H1 (cell line): ENCODE results near the gene CCDC86. TPM values are rescaled to one million over a fixed set of nuclear protein-coding genes. Genes with fewer than 3 reads are reported as not detected.

Experiments used
- CTCF ChIA-PET: fragments of 300-600 bp; sonication (Branson Sonifier 250); formaldehyde crosslinking; loops from one replicate; lab custom pipeline; 2021; ENCODE audit not compliant: partially characterized antibody; lab: Charles Lee
- POLR2A ChIA-PET: fragments of 300-600 bp; sonication (Branson Sonifier 250); formaldehyde crosslinking; loops from one replicate; lab custom pipeline; 2021; ENCODE audit warnings: inconsistent platforms; ENCODE audit not compliant: partially characterized antibody; lab: Charles Lee
- DNase-seq, 2 experiments: peaks; one replicate each; pipeline versions ENCODE4 v3.0.0 to v3.0.0-alpha.2; 2010 to 2022; ENCODE audit warnings: low spot score in 2 of 2, low read depth in 1 of 2, mixed read lengths in 1 of 2
- FAIRE-seq: peaks from 2 replicates; lab custom pipeline; 2011; peaks lifted over from hg19 to GRCh38; lab: Jason Lieb, UNC
- H2AFZ ChIP-seq: 2 replicates; pipeline ENCODE4 v1.8.1; 2012; ENCODE audit warnings: low read length, inconsistent platforms
- H2AK5ac ChIP-seq: 2 replicates; pipeline ENCODE4 v1.6.1; 2013; ENCODE audit warnings: low read depth, low read length
- H2BK120ac ChIP-seq: replicated peaks from 2 replicates; pipeline ENCODE3; 2013; ENCODE audit warnings: low read depth, low read length, inconsistent platforms
- H2BK12ac ChIP-seq: 2 replicates; pipeline ENCODE4 v1.6.1; 2013; ENCODE audit warnings: low read depth, low read length
- H2BK15ac ChIP-seq: 2 replicates; pipeline ENCODE4 v1.6.1; 2013; ENCODE audit warnings: low read length
- H2BK20ac ChIP-seq: 2 replicates; pipeline ENCODE4 v1.6.1; 2013; ENCODE audit warnings: low read length
- H2BK5ac ChIP-seq: 2 replicates; pipeline ENCODE4 v1.6.1; 2013; ENCODE audit warnings: low read depth, low read length
- H3K14ac ChIP-seq: 2 replicates; pipeline ENCODE4 v1.6.1; 2013; ENCODE audit warnings: inconsistent platforms; ENCODE audit not compliant: insufficient read length
- H3K18ac ChIP-seq: 2 replicates; pipeline ENCODE4 v1.6.1; 2013; ENCODE audit warnings: low read length; ENCODE audit errors: extremely low read depth
- H3K23ac ChIP-seq: 2 replicates; pipeline ENCODE4 v1.6.1; 2013; ENCODE audit warnings: inconsistent platforms; ENCODE audit not compliant: insufficient read length
- H3K23me2 ChIP-seq: 2 replicates; pipeline ENCODE4 v1.6.1; 2013; ENCODE audit warnings: low read depth, low read length
- H3K27ac ChIP-seq: 2 replicates; pipeline ENCODE4 v1.6.1; 2011; ENCODE audit warnings: low read depth, low read length, inconsistent platforms
- H3K27me3 ChIP-seq, 4 experiments: replicated peaks in 1 of 4; 1 replicate in 1 of 4; 2 replicates in 3 of 4; pipeline versions ENCODE4 v1.6.1 to v1.8.1; 2011 to 2013; ENCODE audit warnings: low read length in 3 of 4, mild to moderate bottlenecking in 3 of 4, inconsistent platforms in 2 of 4, mixed read lengths in 2 of 4, moderate library complexity in 1 of 4; ENCODE audit not compliant: control insufficient read depth in 3 of 4, insufficient read depth in 3 of 4; ENCODE audit errors: extremely low read depth in 1 of 4
- H3K36me3 ChIP-seq, 4 experiments: 2 replicates each; pipeline versions ENCODE4 v1.6.1 to v1.8.1; 2011 to 2013; ENCODE audit warnings: mild to moderate bottlenecking in 4 of 4, low read length in 3 of 4, moderate library complexity in 2 of 4, control low read depth in 1 of 4, inconsistent platforms in 1 of 4; ENCODE audit not compliant: insufficient read depth in 4 of 4, control insufficient read depth in 2 of 4
- H3K4ac ChIP-seq: replicated peaks from 2 replicates; pipeline ENCODE3; 2013; ENCODE audit warnings: low read length, low read depth, mixed read lengths, inconsistent platforms; ENCODE audit not compliant: insufficient read length
- H3K4me1 ChIP-seq, 4 experiments: replicated peaks in 1 of 4; 1 replicate in 1 of 4; 2 replicates in 3 of 4; pipeline versions ENCODE4 v1.6.1 to v1.8.1; 2011 to 2013; ENCODE audit warnings: low read length in 3 of 4, inconsistent platforms in 2 of 4, mixed read lengths in 1 of 4; ENCODE audit not compliant: insufficient read depth in 4 of 4, control insufficient read depth in 3 of 4
- H3K4me2 ChIP-seq, 2 experiments: 2 replicates each; pipeline versions ENCODE4 v1.6.1 to v1.8.1; 2011 to 2013; ENCODE audit warnings: low read depth in 2 of 2, low read length in 2 of 2, control low read depth in 1 of 2, inconsistent platforms in 1 of 2, mild to moderate bottlenecking in 1 of 2; ENCODE audit not compliant: insufficient read depth in 1 of 2
- H3K4me3 ChIP-seq, 4 experiments: fragments of 200-600, 300-600 bp in 1 of 4; sonication (generic), shearing (Covaris generic), sonication (Bioruptor Twin) in 1 of 4; 2 replicates each; pipeline versions ENCODE4 v1.5.1 to v1.8.1; 2011 to 2016; ENCODE audit warnings: low read length in 4 of 4, low read depth in 3 of 4, control low read depth in 2 of 4, inconsistent platforms in 2 of 4, mild to moderate bottlenecking in 2 of 4, mixed read lengths in 1 of 4, moderate library complexity in 1 of 4; ENCODE audit not compliant: insufficient read depth in 2 of 4; ENCODE audit errors: extremely low read depth in 1 of 4
- H3K56ac ChIP-seq: replicated peaks from 2 replicates; pipeline ENCODE3; 2013; ENCODE audit warnings: low read depth, mild to moderate bottlenecking, mixed read lengths, low read length, inconsistent platforms; ENCODE audit not compliant: insufficient read length
- H3K79me1 ChIP-seq: 2 replicates; pipeline ENCODE4 v1.6.1; 2013; ENCODE audit warnings: low read depth, low read length, control low read depth
- H3K79me2 ChIP-seq, 2 experiments: 2 replicates each; pipeline versions ENCODE4 v1.6.1 to v1.8.1; 2012 to 2013; ENCODE audit warnings: low read length in 2 of 2, mild to moderate bottlenecking in 2 of 2, inconsistent platforms in 1 of 2; ENCODE audit not compliant: insufficient read depth in 2 of 2, control insufficient read depth in 1 of 2
- H3K9ac ChIP-seq, 4 experiments: replicated peaks in 1 of 4; 1 replicate in 1 of 4; 2 replicates in 3 of 4; pipeline versions ENCODE4 v1.6.1 to v1.8.1; 2011 to 2013; ENCODE audit warnings: low read depth in 3 of 4, low read length in 3 of 4, control low read depth in 2 of 4, mild to moderate bottlenecking in 2 of 4, moderate library complexity in 2 of 4, inconsistent platforms in 1 of 4; ENCODE audit errors: extremely low read depth in 1 of 4
- H3K9me3 ChIP-seq, 2 experiments: 2 replicates each; pipeline versions ENCODE4 v1.6.1 to v1.8.1; 2012 to 2013; ENCODE audit warnings: mild to moderate bottlenecking in 2 of 2, moderate library complexity in 2 of 2, control low read depth in 1 of 2, inconsistent platforms in 1 of 2, low read depth in 1 of 2, low read length in 1 of 2, mixed read lengths in 1 of 2; ENCODE audit not compliant: insufficient read depth in 2 of 2
- H4K20me1 ChIP-seq, 2 experiments: replicated peaks in 1 of 2; 2 replicates each; pipeline versions ENCODE3 to v1.8.1; 2011 to 2013; ENCODE audit warnings: inconsistent platforms in 2 of 2, low read length in 2 of 2, mild to moderate bottlenecking in 1 of 2; ENCODE audit not compliant: insufficient read depth in 2 of 2, control insufficient read depth in 1 of 2
- H4K5ac ChIP-seq: 2 replicates; pipeline ENCODE4 v1.6.1; 2013; ENCODE audit warnings: low read length, low read depth, mixed read lengths, inconsistent platforms; ENCODE audit not compliant: insufficient read length
- H4K8ac ChIP-seq: 2 replicates; pipeline ENCODE4 v1.8.0; 2013; ENCODE audit warnings: mild to moderate bottlenecking, moderate library complexity, low read length, inconsistent platforms; ENCODE audit not compliant: insufficient read depth; ENCODE audit errors: extremely low read depth
- H4K91ac ChIP-seq: replicated peaks from 2 replicates; pipeline ENCODE3; 2013; ENCODE audit warnings: low read length, mixed read lengths, inconsistent platforms; ENCODE audit not compliant: insufficient read length
- ATF2 ChIP-seq: IDR thresholded peaks from 2 replicates; pipeline ENCODE4 v1.6.1; 2012; ENCODE audit warnings: low read length, inconsistent platforms
- CBX8 ChIP-seq: fragments of 300-800, 300-1000 bp; sonication (generic); IDR thresholded peaks from 2 replicates; pipeline ENCODE4 v1.7.1; 2016; ENCODE audit warnings: low read depth, low read length, borderline replicate concordance
- EGR1 ChIP-seq: IDR thresholded peaks from 2 replicates; pipeline ENCODE4 v1.6.1; 2011; ENCODE audit warnings: low read depth, low read length, borderline replicate concordance
- FOSL1 ChIP-seq: IDR thresholded peaks from 2 replicates; pipeline ENCODE4 v1.6.1; 2011; ENCODE audit warnings: mild to moderate bottlenecking, low read depth, low read length, moderate library complexity; ENCODE audit not compliant: insufficient read depth
- JUN ChIP-seq: IDR thresholded peaks from 2 replicates; pipeline ENCODE4 v1.6.1; 2011; ENCODE audit warnings: low read depth, mild to moderate bottlenecking, improper control_type of control experiment, low read length
- JUND ChIP-seq: IDR thresholded peaks from 2 replicates; pipeline ENCODE4 v1.6.1; 2011; ENCODE audit warnings: mild to moderate bottlenecking, improper control_type of control experiment, low read length
- PHF8 ChIP-seq: fragments of 200-600 bp; sonication (generic); conservative IDR thresholded peaks from 2 replicates; pipeline ENCODE4 v1.7.1; 2012; ENCODE audit warnings: low read depth, mild to moderate bottlenecking, inconsistent platforms, low read length, moderate library complexity
- POU5F1 ChIP-seq: IDR thresholded peaks from 2 replicates; pipeline ENCODE4 v1.6.1; 2011; ENCODE audit warnings: low read depth, mild to moderate bottlenecking, low read length, moderate library complexity
- RXRA ChIP-seq: IDR thresholded peaks from 2 replicates; pipeline ENCODE4 v1.6.1; 2011; ENCODE audit warnings: low read depth, mild to moderate bottlenecking, low read length, moderate library complexity; ENCODE audit not compliant: insufficient read depth
- SP4 ChIP-seq: IDR thresholded peaks from 2 replicates; pipeline ENCODE4 v1.6.1; 2012; ENCODE audit warnings: low read length, inconsistent platforms
- TAF7 ChIP-seq: optimal IDR thresholded peaks from 2 replicates; pipeline ENCODE3; 2011; ENCODE audit warnings: low read depth, mild to moderate bottlenecking, inconsistent platforms, low read length, moderate library complexity, borderline replicate concordance
- WGBS, 2 experiments: shearing (Covaris generic) in 1 of 2; methylation state at CpG; one replicate each; pipeline versions ENCODE4 v1.1.6 to v1.1.7; 2013 to 2015; ENCODE audit warnings: low lambda C conversion rate in 2 of 2, mixed read lengths in 2 of 2, inconsistent platforms in 1 of 2, low coverage in 1 of 2, missing lambda C conversion rate in 1 of 2; ENCODE audit not compliant: insufficient replicate concordance in 2 of 2, insufficient coverage in 1 of 2, insufficient read length in 1 of 2; ENCODE audit errors: extremely low coverage in 1 of 2, missing lambda C conversion rate in 1 of 2; 5-methylcytosine and 5-hydroxymethylcytosine counted together
- polyA plus RNA-seq, 7 experiments: library from polyadenylated mRNA; depleted of rRNA in 3 of 7; stranded (reverse) in 5 of 7; unstranded in 2 of 7; fragments of >200 nt in 5 of 7; fragments of 200-250 nt in 2 of 7; gene quantifications; 1 replicate in 5 of 7; 2 replicates in 1 of 7; 4 replicates in 1 of 7; pipeline versions ENCODE4 v1.2.1 to v1.2.3, GENCODE V29; 2011 to 2013; ENCODE audit warnings: missing spikeins in 2 of 7, mixed read lengths in 2 of 7
- total RNA-seq: library from RNA; stranded (reverse); fragmentation: NEBNext Ultra II Directional; extraction: Animal tissue kit (Norgen Biotek cat#: 25700); gene quantifications from 2 replicates; pipeline ENCODE4 v1.2.1, GENCODE V29; 2021

Gene CCDC86
- total and polyA plus RNA-seq, 2 of the 8 experiments (the other 6 are each of a cell fraction or from before 2014, with no cell fraction given): 37.7 to 76.4 TPM

GRCh38 chr11:60868682-60869450, 27.0 kb downstream of the CCDC86 start:
- H3K4ac ChIP-seq: no peak overlapping the region
- H2BK20ac ChIP-seq: no peak overlapping the region
- no peaks in the 10 kb centered on the region for H3K79me1 ChIP-seq
- POLR2A ChIA-PET: interaction anchor here (0.6 to 4.2 kb wide), 4 partner anchors 12 to 36 kb away, joined by 3 to 20 read pairs (median 4); no protein-coding TSS in a partner anchor
- H3K4me1 ChIP-seq: peaks cover 0 to 4% (median 0%) of the 10 kb centered on the region in 4 experiments; a peak in 4 of 7 replicates
- H4K20me1 ChIP-seq: no peaks in the 10 kb centered on the region
- H2BK15ac ChIP-seq: no peak overlapping the region
- no peak overlapping the region for H3K23ac ChIP-seq
- no peak overlapping the region for H3K56ac ChIP-seq
- WGBS, 2 experiments: 89% methylated on average over 10 of the region's 10 CpGs; no CpG with 5 or more reads in 1 of the 2 experiments
- H3K14ac ChIP-seq: no peak overlapping the region
- no peaks in the 10 kb centered on the region for H3K36me3 ChIP-seq
- H3K23me2 ChIP-seq: no peaks in the 10 kb centered on the region
- H4K91ac ChIP-seq: no peak overlapping the region
- no peak overlapping the region for H2AK5ac ChIP-seq
- DNase-seq (no peak), FAIRE-seq (no peak)
- H3K27me3 ChIP-seq: no peaks in the 10 kb centered on the region
- H3K4me2 ChIP-seq: no peak overlapping the region
- H2AFZ ChIP-seq: no peak overlapping the region
- H4K5ac ChIP-seq: no peak overlapping the region
- H4K8ac ChIP-seq: peak overlapping the region; percentile 25
- H2BK5ac ChIP-seq: no peak overlapping the region
- H2BK120ac ChIP-seq: no peak overlapping the region
- no peak overlapping the region for H3K4me3 ChIP-seq
- no peaks in the 10 kb centered on the region for H3K9me3 ChIP-seq
- no peak overlapping the region for H2BK12ac ChIP-seq
- H3K9ac ChIP-seq: no peak overlapping the region
- H3K79me2 ChIP-seq: no peaks in the 10 kb centered on the region
- no peak overlapping the region for H3K27ac ChIP-seq
- CTCF ChIA-PET: interaction anchor here (0.9 to 5.6 kb wide), 10 partner anchors 19 to 526 kb away, joined by 3 to 37 read pairs (median 4); no protein-coding TSS in a partner anchor
- no peak overlapping the region for H3K18ac ChIP-seq
- no peak for TF ChIP-seq CBX8
- no peak for TF ChIP-seq ATF2
- no peak for TF ChIP-seq RXRA
- no peak for TF ChIP-seq PHF8
- TF ChIP-seq JUND: no peak
- TF ChIP-seq JUN: no peak
- TF ChIP-seq TAF7: no peak
- no peak for TF ChIP-seq EGR1
- TF ChIP-seq SP4: no peak
- no peak for TF ChIP-seq POU5F1
- no peak for TF ChIP-seq FOSL1
